KMS-11 (cell line): ENCODE results near the gene NDUFA11.

Experiments
- H2AFZ ChIP-seq: fragments of 200-600 bp; sonication (generic); 2 replicates; pipeline ENCODE4 v1.6.1; 2016; ENCODE audit warnings: antibody characterized with exemption, mixed run types, low read depth
- H3K27ac ChIP-seq: fragments of 200-600 bp; sonication (generic); 2 replicates; pipeline ENCODE4 v1.6.1; 2016; ENCODE audit warnings: mild to moderate bottlenecking, mixed run types
- H3K27me3 ChIP-seq: fragments of 200-600 bp; sonication (generic); 2 replicates; pipeline ENCODE4 v1.6.1; 2017; ENCODE audit warnings: mild to moderate bottlenecking, low read depth, mixed run types, moderate library complexity; ENCODE audit not compliant: insufficient read depth
- H3K36me3 ChIP-seq: fragments of 200-600 bp; sonication (generic); 2 replicates; pipeline ENCODE4 v1.6.1; 2017; ENCODE audit warnings: mild to moderate bottlenecking, mixed run types; ENCODE audit not compliant: insufficient read depth
- H3K4me1 ChIP-seq: fragments of 200-600 bp; sonication (generic); 2 replicates; pipeline ENCODE4 v1.6.1; 2016; ENCODE audit warnings: mild to moderate bottlenecking, low read depth, mixed run types; ENCODE audit not compliant: poor library complexity, severe bottlenecking
- H3K4me2 ChIP-seq: fragments of 200-600 bp; sonication (generic); 2 replicates; pipeline ENCODE4 v1.7.0; 2016; ENCODE audit warnings: mild to moderate bottlenecking, mixed run types
- H3K4me3 ChIP-seq: fragments of 200-600 bp; sonication (generic); IDR thresholded peaks from 2 replicates; pipeline ENCODE4 v1.6.1; 2017; ENCODE audit warnings: low read depth, low read length, mixed read lengths; ENCODE audit not compliant: insufficient read depth
- H3K79me2 ChIP-seq: fragments of 200-600 bp; sonication (generic); 2 replicates; pipeline ENCODE4 v1.6.1; 2016; ENCODE audit warnings: low read depth, mixed run types; ENCODE audit not compliant: insufficient read depth
- H3K9ac ChIP-seq: fragments of 200-600 bp; sonication (generic); 2 replicates; pipeline ENCODE4 v1.6.1; 2016; ENCODE audit warnings: mild to moderate bottlenecking, mixed run types
- H4K20me1 ChIP-seq: fragments of 200-600 bp; sonication (generic); 2 replicates; pipeline ENCODE4 v1.6.1; 2016; ENCODE audit warnings: mild to moderate bottlenecking, mixed run types; ENCODE audit not compliant: insufficient read depth
- CTCF ChIP-seq: fragments of 200-600 bp; sonication (generic); conservative IDR thresholded peaks from 2 replicates; pipeline ENCODE4 v1.6.1; 2017; ENCODE audit warnings: low read depth, mild to moderate bottlenecking, antibody characterized with exemption, low read length, moderate library complexity, mixed read lengths

NDUFA11 gene

DNA sequence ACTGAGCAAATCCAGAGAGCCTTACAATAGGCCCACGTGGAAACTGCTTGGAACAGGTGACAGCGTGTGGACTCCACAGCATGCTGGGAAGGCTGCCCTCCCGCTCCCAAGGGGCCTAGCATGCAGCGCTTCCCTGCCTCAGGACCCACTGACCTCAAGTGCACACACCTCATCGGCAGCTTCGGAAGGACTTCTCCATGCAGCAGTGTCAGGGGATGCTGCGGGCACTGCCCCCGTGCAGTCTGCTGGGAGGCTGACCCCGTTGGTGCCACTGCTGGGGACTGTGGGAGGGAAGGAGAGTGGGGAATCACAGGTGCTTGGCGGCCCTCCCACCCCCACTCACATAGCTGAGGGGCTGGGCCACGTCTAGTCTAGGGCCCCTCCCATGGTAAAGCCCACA lies 27.7 kb upstream of the NDUFA11 start:
- Histone ChIP-seq H3K9ac (no peak overlapping the region), H3K4me1 (no peaks in the 10 kb centered on the region), H4K20me1 (no peaks in the 10 kb centered on the region), H3K36me3 (no peaks in the 10 kb centered on the region), H3K79me2 (no peaks in the 10 kb centered on the region), H3K27ac (no peak overlapping the region), H3K27me3 (no peaks in the 10 kb centered on the region), H3K4me2 (no peak overlapping the region), H3K4me3 (no peak overlapping the region), H2AFZ (no peak overlapping the region)
- TF ChIP-seq CTCF = no peak

- Histone ChIP-seq H3K27ac (no peak overlapping the region), H2AFZ (no peak overlapping the region), H4K20me1 (no peaks in the 10 kb centered on the region), H3K4me3 (no peak overlapping the region), H3K79me2 (no peaks in the 10 kb centered on the region), H3K27me3 (no peaks in the 10 kb centered on the region), H3K9ac (no peak overlapping the region), H3K4me1 (no peaks in the 10 kb centered on the region), H3K4me2 (no peak overlapping the region), H3K36me3 (no peaks in the 10 kb centered on the region)
- no peak for TF ChIP-seq CTCF
These were observed 26.0 kb upstream of the NDUFA11 start for GRCh38 chr19:5929625-5930024.

GRCh38 chr19:5929179-5929578 lies 25.6 kb upstream of the NDUFA11 start:
- H3K4me1 ChIP-seq = no peaks in the 10 kb centered on the region
- H3K27me3 ChIP-seq = no peaks in the 10 kb centered on the region
- no peak overlapping the region for H3K4me3 ChIP-seq
- H3K9ac ChIP-seq = no peak overlapping the region
- H2AFZ ChIP-seq = no peak overlapping the region
- H3K79me2 ChIP-seq = no peaks in the 10 kb centered on the region
- H3K4me2 ChIP-seq = no peak overlapping the region
- no peak for TF ChIP-seq CTCF
- H3K36me3 ChIP-seq = no peaks in the 10 kb centered on the region
- H4K20me1 ChIP-seq = no peaks in the 10 kb centered on the region
- no peak overlapping the region for H3K27ac ChIP-seq

DNA sequence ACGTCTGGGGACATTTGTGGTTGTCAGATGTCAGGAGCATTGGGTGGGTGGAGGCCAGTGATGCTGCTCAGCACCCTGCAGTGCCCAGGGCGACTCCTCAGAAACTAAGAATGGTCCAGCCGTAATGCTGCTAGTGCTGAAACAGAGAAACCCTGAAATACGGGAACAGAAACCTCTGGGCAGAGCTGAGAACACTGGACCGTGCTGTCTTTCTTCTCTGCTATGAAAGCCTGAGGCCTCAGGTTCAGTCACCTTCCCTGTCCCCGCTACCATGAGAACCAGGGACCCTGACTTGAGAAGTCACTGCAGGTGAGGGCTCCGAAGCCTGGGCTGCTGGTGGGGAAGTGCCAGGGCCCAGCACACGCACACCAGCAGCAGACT lies 23.8 kb upstream of the NDUFA11 start:
- Histone ChIP-seq H3K4me2 (no peak overlapping the region), H3K36me3 (no peaks in the 10 kb centered on the region)

More for the DNA sequence above, 23.8 kb upstream of the NDUFA11 start:
- no peak overlapping the region for H3K27ac ChIP-seq
- H3K4me1 ChIP-seq = no peaks in the 10 kb centered on the region
- H4K20me1 ChIP-seq = no peaks in the 10 kb centered on the region
- TF ChIP-seq CTCF = no peak
- no peaks in the 10 kb centered on the region for H3K79me2 ChIP-seq
- no peaks in the 10 kb centered on the region for H3K27me3 ChIP-seq
- H3K9ac ChIP-seq = no peak overlapping the region
- H2AFZ ChIP-seq = no peak overlapping the region
- no peak overlapping the region for H3K4me3 ChIP-seq
